HPDE6-E6E7 (cell line): ENCODE results near the gene DPYSL4.
"Not testable (repeated sequence)": the region's sequence is repeated elsewhere in the genome, so short reads cannot be mapped to it uniquely, and the experiment has no call there.

ENCODE experiments used
- DNase-seq: peaks from one replicate; pipeline ENCODE4 v3.0.0; 2011; ENCODE audit warnings: missing footprints; ENCODE audit errors: extremely low spot score

Gene DPYSL4

GRCh38 chr10:132206806-132207535 lies 20.2 kb downstream of the DPYSL4 start:
- DNase-seq, result no peak

- DNase-seq, result no peak
Measured at GRCh38 chr10:132207536-132208461, 21.1 kb downstream of the DPYSL4 start.

GRCh38 chr10:132208462-132209050 lies 21.8 kb downstream of the DPYSL4 start:
- no peak for DNase-seq

- no peak for DNase-seq
Measured at GRCh38 chr10:132209130-132209529, 22.4 kb downstream of the DPYSL4 start.

- no peak for DNase-seq
Measured at GRCh38 chr10:132209978-132210530, 23.3 kb downstream of the DPYSL4 start.

GRCh38 chr10:132210766-132211165 lies 24.0 kb downstream of the DPYSL4 start:
- no peak for DNase-seq

- no peak for DNase-seq
Measured at GRCh38 chr10:132211246-132211645, 24.5 kb downstream of the DPYSL4 start.

- no peak for DNase-seq
Measured at GRCh38 chr10:132212816-132213215, 26.1 kb downstream of the DPYSL4 start.

GRCh38 chr10:132213917-132214316 lies 27.2 kb downstream of the DPYSL4 start:
- no peak for DNase-seq

- not testable (repeated sequence) for DNase-seq
Measured at GRCh38 chr10:132216441-132216840, 29.7 kb downstream of the DPYSL4 start.

GRCh38 chr10:132219486-132219885 lies 32.7 kb downstream of the DPYSL4 start:
- no peak for DNase-seq

GRCh38 chr10:132220061-132220460 lies 33.3 kb downstream of the DPYSL4 start:
- no peak for DNase-seq

GRCh38 chr10:132220996-132221395 lies 34.2 kb downstream of the DPYSL4 start:
- DNase-seq, result not testable (repeated sequence)

GRCh38 chr10:132222726-132223125 lies 36.0 kb downstream of the DPYSL4 start:
- no peak for DNase-seq

GRCh38 chr10:132223156-132223590 lies 36.4 kb downstream of the DPYSL4 start:
- DNase-seq, result no peak

- no peak for DNase-seq
Measured at GRCh38 chr10:132223611-132224342, 37.0 kb downstream of the DPYSL4 start.

- no peak for DNase-seq
Measured at GRCh38 chr10:132224343-132225072, 37.8 kb downstream of the DPYSL4 start.

GRCh38 chr10:132225073-132225848 lies 38.5 kb downstream of the DPYSL4 start:
- no peak for DNase-seq

GRCh38 chr10:132225849-132226205 lies 39.1 kb downstream of the DPYSL4 start:
- no peak for DNase-seq
